Progenitor cell of endocrine pancreas (in vitro differentiated cells): ENCODE measurements around the gene IRAK2. TPM values are rescaled to one million over a fixed set of nuclear protein-coding genes. Genes with fewer than 3 reads are reported as not detected.

Source experiments
- DNase-seq: peaks from one replicate; pipeline ENCODE4 v3.0.0; 2021; ENCODE audit warnings: low spot score; ENCODE audit not compliant: unreplicated experiment
- H3K27ac Mint-ChIP-seq: 2 replicates; pipeline ENCODE4 v1.8.0; 2021; ENCODE audit warnings: mild to moderate bottlenecking, moderate library complexity, mixed read lengths
- H3K27me3 Mint-ChIP-seq: 2 replicates; pipeline ENCODE4 v1.8.0; 2021; ENCODE audit warnings: mixed read lengths
- H3K36me3 Mint-ChIP-seq: 2 replicates; pipeline ENCODE4 v1.8.0; 2022; ENCODE audit warnings: mixed read lengths; ENCODE audit not compliant: insufficient read depth
- H3K4me1 Mint-ChIP-seq: 2 replicates; pipeline ENCODE4 v1.8.0; 2021; ENCODE audit warnings: low read depth, mixed read lengths
- H3K4me3 Mint-ChIP-seq: 2 replicates; pipeline ENCODE4 v1.8.0; 2021; ENCODE audit warnings: low read depth, mild to moderate bottlenecking, moderate library complexity, mixed read lengths
- H3K9me3 Mint-ChIP-seq: 2 replicates; pipeline ENCODE4 v1.8.0; 2021; ENCODE audit warnings: low read depth, mixed read lengths
- CTCF ChIP-seq: fragments of 200-600 bp; sonication (generic); IDR thresholded peaks from one replicate; pipeline ENCODE4 v1.5.0; 2021; ENCODE audit warnings: antibody characterized with exemption, mild to moderate bottlenecking; ENCODE audit not compliant: unreplicated experiment
- total RNA-seq: library from RNA; stranded (reverse); gene quantifications from 2 replicates; pipeline ENCODE4 v1.2.1, GENCODE V29; 2021

Gene IRAK2
- total RNA-seq, 1 donor from 2014 or later: 0.36 TPM

DNA sequence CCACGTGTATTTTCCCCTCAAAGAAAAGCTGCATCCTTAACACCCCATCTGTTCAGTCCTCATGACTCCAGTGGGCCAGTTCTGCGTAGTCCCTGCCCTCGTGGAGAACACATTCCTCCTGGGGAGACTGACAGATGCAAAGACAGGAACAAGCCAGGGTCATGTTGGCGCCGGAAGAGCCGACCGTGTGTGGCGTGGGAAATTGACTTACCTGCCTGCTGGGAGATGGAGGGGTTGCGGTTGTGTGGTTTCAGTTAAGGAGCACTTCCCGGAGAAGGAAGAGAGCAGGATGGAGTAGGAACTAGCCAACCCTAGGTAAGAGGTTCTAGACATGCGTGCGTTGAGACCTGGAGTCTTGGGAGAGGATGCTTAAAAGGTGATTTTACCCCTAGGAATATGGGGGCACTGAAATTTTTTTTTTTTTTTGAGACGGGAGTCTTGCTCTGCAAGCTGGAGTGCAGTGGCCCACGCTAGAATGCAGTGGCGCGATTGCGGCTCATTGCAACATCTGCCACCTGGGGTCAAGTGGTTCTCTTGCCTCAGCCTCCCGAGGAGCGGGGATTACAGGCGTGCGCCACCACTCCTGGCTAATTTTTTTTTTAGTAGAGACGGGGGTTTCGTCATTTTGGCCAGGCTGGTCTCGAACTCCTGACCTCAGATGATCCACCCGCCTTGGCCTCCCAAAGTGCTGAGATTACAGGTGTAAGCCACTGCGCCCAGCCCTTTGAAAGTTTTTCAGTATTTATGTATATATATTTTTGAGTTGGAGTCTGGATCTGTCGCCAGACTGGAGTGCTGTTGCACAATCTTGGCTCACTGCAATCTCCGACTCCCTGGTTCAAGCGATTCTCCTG, 21.8 kb upstream of the IRAK2 start:
- H3K4me1 Mint-ChIP-seq: peaks cover 14% of the 10 kb centered on the region
- no peak for DNase-seq
- peaks cover 12% of the 10 kb centered on the region for H3K36me3 Mint-ChIP-seq
- no peak for TF ChIP-seq CTCF
- H3K27me3 Mint-ChIP-seq: no peaks in the 10 kb centered on the region
- no peaks in the 10 kb centered on the region for H3K9me3 Mint-ChIP-seq
- peak overlapping the region; percentile 97 for H3K27ac Mint-ChIP-seq
- peak overlapping the region; percentile 91 for H3K4me3 Mint-ChIP-seq

- peaks cover 14% of the 10 kb centered on the region for H3K4me1 Mint-ChIP-seq
- no peak overlapping the region for H3K4me3 Mint-ChIP-seq
- H3K36me3 Mint-ChIP-seq: peaks cover 21% of the 10 kb centered on the region
- DNase-seq: no peak
- no peak overlapping the region for H3K27ac Mint-ChIP-seq
- TF ChIP-seq CTCF: no peak
- no peaks in the 10 kb centered on the region for H3K27me3 Mint-ChIP-seq
- no peaks in the 10 kb centered on the region for H3K9me3 Mint-ChIP-seq
These were observed 19.0 kb upstream of the IRAK2 start for GRCh38 chr3:10145685-10146084.

- no peak for TF ChIP-seq CTCF
- H3K36me3 Mint-ChIP-seq: peaks cover 25% of the 10 kb centered on the region
- H3K4me3 Mint-ChIP-seq: no peak overlapping the region
These were observed 15.5 kb upstream of the IRAK2 start for GRCh38 chr3:10149226-10149625.

DNA sequence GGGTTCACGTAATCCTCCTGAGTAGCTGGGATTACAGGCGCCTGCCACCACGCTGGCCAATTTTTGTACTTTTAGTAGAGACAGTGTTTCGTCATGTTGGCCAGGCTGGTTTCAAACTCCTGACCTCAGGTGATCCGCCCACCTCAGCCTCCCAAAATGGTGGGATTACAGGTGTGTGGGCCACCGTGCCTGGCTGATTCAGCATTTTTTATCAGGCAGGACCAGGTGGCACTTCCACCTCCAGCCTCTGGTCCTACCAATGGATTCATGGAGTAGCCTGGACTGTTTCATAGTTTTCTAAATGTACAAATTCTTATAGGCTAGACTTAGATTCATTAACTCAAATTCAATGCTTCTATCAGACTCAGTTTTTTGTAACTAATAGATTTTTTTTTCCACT, 13.7 kb upstream of the IRAK2 start:
- Mint-ChIP-seq H3K27ac (peak overlapping the region; percentile 15), H3K4me3 (no peak overlapping the region), H3K9me3 (no peaks in the 10 kb centered on the region), H3K4me1 (no peaks in the 10 kb centered on the region), H3K27me3 (no peaks in the 10 kb centered on the region), H3K36me3 (peaks cover 20% of the 10 kb centered on the region)
- DNase-seq: no peak
- TF ChIP-seq CTCF: no peak

More at GRCh38 chr3:10149226-10149625, 15.5 kb upstream of the IRAK2 start:
- DNase-seq: no peak
- no peak overlapping the region for H3K27ac Mint-ChIP-seq
- H3K27me3 Mint-ChIP-seq: no peaks in the 10 kb centered on the region
- peaks cover 5% of the 10 kb centered on the region for H3K4me1 Mint-ChIP-seq
- no peaks in the 10 kb centered on the region for H3K9me3 Mint-ChIP-seq

DNA sequence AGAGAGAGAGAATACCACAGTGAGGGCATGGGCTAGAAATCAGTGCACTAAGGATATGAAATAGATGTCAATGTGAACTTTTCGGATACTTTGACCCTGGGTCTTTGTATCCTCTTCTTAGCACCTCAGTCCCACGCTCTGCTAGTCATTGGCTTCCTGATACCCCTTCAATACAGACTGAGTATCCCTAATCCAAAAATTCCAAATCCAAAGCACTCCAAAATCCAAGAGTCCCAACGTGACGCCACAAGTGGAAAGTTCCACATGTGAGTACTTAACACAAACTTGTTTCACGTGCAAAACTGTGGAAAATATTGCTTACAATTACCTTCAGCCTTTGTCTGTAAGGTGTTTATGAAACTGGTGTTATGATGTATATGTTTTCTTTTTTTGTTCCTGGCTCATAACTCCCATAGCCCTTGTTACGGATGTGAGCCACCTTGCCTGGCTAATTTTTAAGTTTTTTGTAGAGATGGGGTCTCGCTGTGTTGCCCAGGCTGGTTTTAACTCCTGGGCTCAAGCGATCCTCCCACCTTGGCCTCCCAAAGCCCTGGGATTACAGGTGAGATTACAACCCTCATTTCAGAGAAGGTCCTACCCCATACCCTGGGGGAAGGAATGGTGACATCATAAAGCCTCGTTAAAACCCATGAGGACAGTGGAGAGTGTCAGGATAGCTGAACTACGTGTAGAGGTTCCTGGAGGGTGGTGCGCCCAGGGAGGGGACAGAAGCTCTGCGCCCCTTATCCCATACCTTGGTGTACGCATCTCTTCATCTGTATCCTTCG, 10.2 kb upstream of the IRAK2 start:
- TF ChIP-seq CTCF: no peak
- peaks cover 14% of the 10 kb centered on the region for H3K36me3 Mint-ChIP-seq
- H3K27ac Mint-ChIP-seq: peak overlapping the region; percentile 37
- no peaks in the 10 kb centered on the region for H3K27me3 Mint-ChIP-seq
- no peaks in the 10 kb centered on the region for H3K9me3 Mint-ChIP-seq
- DNase-seq: no peak
- no peaks in the 10 kb centered on the region for H3K4me1 Mint-ChIP-seq
- H3K4me3 Mint-ChIP-seq: no peak overlapping the region
